Liver (tissue), 9 donors: ENCODE results near the gene DNM2. TPM values are rescaled to one million over a fixed set of nuclear protein-coding genes. Genes with fewer than 3 reads are reported as not detected.
A peak's percentile ranks its signal among the peaks of the same experiment; 100 is the strongest.

Experiments
- DNase-seq: peaks from one replicate; pipeline ENCODE4 v3.0.0-alpha.2; 2017; ENCODE audit warnings: low spot score
- H3K27ac ChIP-seq, 2 donors: one replicate each; pipeline ENCODE4 v1.7.0; 2013; ENCODE audit warnings: inconsistent platforms in 2 of 2, low read length in 2 of 2, control low read depth in 1 of 2, low read depth in 1 of 2, mild to moderate bottlenecking in 1 of 2
- H3K27me3 ChIP-seq, 4 donors: one replicate each; pipeline versions ENCODE4 v1.6.1 to v1.7.0; 2013; ENCODE audit warnings: low read length in 3 of 4, inconsistent platforms in 1 of 4, mild to moderate bottlenecking in 1 of 4, moderate library complexity in 1 of 4; ENCODE audit not compliant: control insufficient read depth in 4 of 4, insufficient read depth in 4 of 4
- H3K36me3 ChIP-seq, 4 donors: one replicate each; pipeline versions ENCODE4 v1.6.1 to v1.7.0; 2013; ENCODE audit warnings: low read length in 3 of 4, mild to moderate bottlenecking in 3 of 4, low read depth in 1 of 4, moderate library complexity in 1 of 4; ENCODE audit not compliant: control insufficient read depth in 4 of 4, insufficient read depth in 3 of 4
- H3K4me1 ChIP-seq, 4 donors: one replicate each; pipeline versions ENCODE4 v1.6.1 to v1.7.0; 2013; ENCODE audit warnings: low read length in 3 of 4, mild to moderate bottlenecking in 3 of 4, moderate library complexity in 1 of 4; ENCODE audit not compliant: control insufficient read depth in 4 of 4, insufficient read depth in 4 of 4
- H3K4me3 ChIP-seq, 3 donors: one replicate each; pipeline versions ENCODE4 v1.6.1 to v1.7.0; 2013; ENCODE audit warnings: low read length in 3 of 3, control low read depth in 1 of 3, low read depth in 1 of 3, mild to moderate bottlenecking in 1 of 3
- H3K9ac ChIP-seq, 2 donors: one replicate each; pipeline ENCODE4 v1.7.0; 2013; ENCODE audit warnings: low read length in 2 of 2, mild to moderate bottlenecking in 2 of 2, moderate library complexity in 2 of 2, control low read depth in 1 of 2, low read depth in 1 of 2
- H3K9me3 ChIP-seq, 4 donors: one replicate each; pipeline versions ENCODE4 v1.6.1 to v1.7.0; 2013; ENCODE audit warnings: low read length in 3 of 4; ENCODE audit not compliant: control insufficient read depth in 4 of 4
- CTCF ChIP-seq: fragments of 150-350 bp; IDR thresholded peaks from 2 replicates; pipeline ENCODE4 v1.5.1; 2017; ENCODE audit warnings: improper control_type of control experiment, low read depth, low read length; ENCODE audit not compliant: missing input control
- EGR1 ChIP-seq, 2 donors: IDR thresholded peaks; 2 replicates each; pipeline ENCODE4 v1.6.1; 2016 to 2018; ENCODE audit warnings: antibody characterized with exemption in 2 of 2, low read depth in 2 of 2
- JUND ChIP-seq, 2 donors: IDR thresholded peaks; 2 replicates each; pipeline ENCODE4 v1.6.1; 2016; ENCODE audit warnings: antibody characterized with exemption in 2 of 2
- MAX ChIP-seq: IDR thresholded peaks from 2 replicates; pipeline ENCODE4 v1.6.1; 2016; ENCODE audit warnings: antibody characterized with exemption
- NR2F2 ChIP-seq: IDR thresholded peaks from 2 replicates; pipeline ENCODE4 v1.6.1; 2016; ENCODE audit warnings: antibody characterized with exemption
- RAD21 ChIP-seq, 2 donors: IDR thresholded peaks; 2 replicates each; pipeline ENCODE4 v1.6.1; 2016; ENCODE audit warnings: antibody characterized with exemption in 2 of 2, mild to moderate bottlenecking in 2 of 2
- SP1 ChIP-seq: IDR thresholded peaks from 2 replicates; pipeline ENCODE4 v1.6.1; 2018; ENCODE audit warnings: antibody characterized with exemption, mild to moderate bottlenecking
- YY1 ChIP-seq: IDR thresholded peaks from 2 replicates; pipeline ENCODE4 v1.6.1; 2016; ENCODE audit warnings: antibody characterized with exemption, mild to moderate bottlenecking
- ZBTB33 ChIP-seq: IDR thresholded peaks from 2 replicates; pipeline ENCODE4 v1.6.1; 2016; ENCODE audit warnings: antibody characterized with exemption
- WGBS: extraction: QIAGEN DNeasy Blood & Tissue Kit; methylation state at CpG from one replicate; pipeline ENCODE4 v1.1.7; 2013; 5-methylcytosine and 5-hydroxymethylcytosine counted together
- polyA plus RNA-seq, 2 donors: library from polyadenylated mRNA; stranded (reverse) in 1 of 2; unstranded in 1 of 2; fragments of 200-250 nt in 1 of 2; fragments of >200 nt in 1 of 2; fragmentation: Nextera tagmentation in 1 of 2; extraction: Ambion mirVana in 1 of 2; gene quantifications; one replicate each; pipeline versions ENCODE4 v1.2.1 to v1.2.3, GENCODE V29; 2013 to 2015
- total RNA-seq, 2 donors: library from RNA; depleted of rRNA; stranded (reverse); fragments of >200 nt; gene quantifications; one replicate each; pipeline ENCODE4 v1.2.3, GENCODE V29; 2014
- TF ChIP-seq, protein P1 (sequence below): IDR thresholded peaks from 2 replicates; pipeline ENCODE4 v1.6.1; 2016; ENCODE audit warnings: antibody characterized with exemption, mild to moderate bottlenecking
- donor health status: healthy.
- donor health status: healthy.
- donor health status: healthy.
- donor health status: healthy.
- donor health status: healthy.

Gene DNM2
- total and polyA plus RNA-seq, 4 donors = 23.1 to 95.1 (median 59.1) TPM

GRCh38 chr19:10776900-10777650 lies 59.2 kb downstream of the DNM2 start:
- no peak overlapping the region for H3K27ac ChIP-seq
- no peak for TF ChIP-seq EGR1 (IDR thresholded peaks at IDR 0.05; ENCODE audit: low read depth in 2 of 2)
- no peak for TF ChIP-seq ZBTB33
- TF ChIP-seq, protein P1, sequence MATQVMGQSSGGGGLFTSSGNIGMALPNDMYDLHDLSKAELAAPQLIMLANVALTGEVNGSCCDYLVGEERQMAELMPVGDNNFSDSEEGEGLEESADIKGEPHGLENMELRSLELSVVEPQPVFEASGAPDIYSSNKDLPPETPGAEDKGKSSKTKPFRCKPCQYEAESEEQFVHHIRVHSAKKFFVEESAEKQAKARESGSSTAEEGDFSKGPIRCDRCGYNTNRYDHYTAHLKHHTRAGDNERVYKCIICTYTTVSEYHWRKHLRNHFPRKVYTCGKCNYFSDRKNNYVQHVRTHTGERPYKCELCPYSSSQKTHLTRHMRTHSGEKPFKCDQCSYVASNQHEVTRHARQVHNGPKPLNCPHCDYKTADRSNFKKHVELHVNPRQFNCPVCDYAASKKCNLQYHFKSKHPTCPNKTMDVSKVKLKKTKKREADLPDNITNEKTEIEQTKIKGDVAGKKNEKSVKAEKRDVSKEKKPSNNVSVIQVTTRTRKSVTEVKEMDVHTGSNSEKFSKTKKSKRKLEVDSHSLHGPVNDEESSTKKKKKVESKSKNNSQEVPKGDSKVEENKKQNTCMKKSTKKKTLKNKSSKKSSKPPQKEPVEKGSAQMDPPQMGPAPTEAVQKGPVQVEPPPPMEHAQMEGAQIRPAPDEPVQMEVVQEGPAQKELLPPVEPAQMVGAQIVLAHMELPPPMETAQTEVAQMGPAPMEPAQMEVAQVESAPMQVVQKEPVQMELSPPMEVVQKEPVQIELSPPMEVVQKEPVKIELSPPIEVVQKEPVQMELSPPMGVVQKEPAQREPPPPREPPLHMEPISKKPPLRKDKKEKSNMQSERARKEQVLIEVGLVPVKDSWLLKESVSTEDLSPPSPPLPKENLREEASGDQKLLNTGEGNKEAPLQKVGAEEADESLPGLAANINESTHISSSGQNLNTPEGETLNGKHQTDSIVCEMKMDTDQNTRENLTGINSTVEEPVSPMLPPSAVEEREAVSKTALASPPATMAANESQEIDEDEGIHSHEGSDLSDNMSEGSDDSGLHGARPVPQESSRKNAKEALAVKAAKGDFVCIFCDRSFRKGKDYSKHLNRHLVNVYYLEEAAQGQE = no peak
- no peak for TF ChIP-seq CTCF
- no peak for TF ChIP-seq SP1
- TF ChIP-seq YY1 = no peak
- TF ChIP-seq MAX = no peak
- TF ChIP-seq RAD21 (IDR thresholded peaks at IDR 0.05) = no peak
- H3K9me3 ChIP-seq = no peaks in the 10 kb centered on the region
- H3K4me3 ChIP-seq = no peak overlapping the region
- peaks cover 13 to 59% (median 29%) of the 10 kb centered on the region in 4 donors for H3K36me3 ChIP-seq
- H3K4me1 ChIP-seq = peaks cover 0 to 4% (median 0%) of the 10 kb centered on the region in 4 donors
- no peak overlapping the region for H3K9ac ChIP-seq
- no peaks in the 10 kb centered on the region for H3K27me3 ChIP-seq
- DNase-seq = no peak
- 69% methylated on average over 14 of the region's 14 CpGs for WGBS

GRCh38 chr19:10780368-10780767 lies 62.5 kb downstream of the DNM2 start:
- Histone ChIP-seq H3K9ac (no peak overlapping the region), H3K27ac (peak overlapping the region; percentile 71 to 87), H3K4me3 (no peak overlapping the region), H3K36me3 (peaks cover 25 to 65% (median 37%) of the 10 kb centered on the region in 4 donors), H3K27me3 (no peaks in the 10 kb centered on the region), H3K4me1 (peaks cover 0 to 11% (median 7%) of the 10 kb centered on the region in 4 donors), H3K9me3 (no peaks in the 10 kb centered on the region)
- no peak for DNase-seq
- WGBS = 75% methylated on average over 6 of the region's 6 CpGs
- TF ChIP-seq RAD21 (IDR thresholded peaks at IDR 0.05) (no peak), NR2F2 (peak; percentile 26), JUND (IDR thresholded peaks at IDR 0.05) (peak in 1 of 2 donors; percentile 34)
- TF ChIP-seq, protein P1 = no peak
